HFF-Myc (cell line): Measurements from ENCODE around the gene SLC1A3.

Experiments
- DNase-seq: peaks from one replicate; pipeline ENCODE4 v3.0.0-alpha.2; 2011; ENCODE audit warnings: low read depth; ENCODE audit errors: extremely low read depth
- H3K4me3 ChIP-seq: replicated peaks from 2 replicates; pipeline ENCODE4 v1.5.1; 2011; ENCODE audit warnings: low read depth, mild to moderate bottlenecking, control low read depth, low read length
- CTCF ChIP-seq: IDR thresholded peaks from 2 replicates; pipeline ENCODE4 v1.5.1; 2012; ENCODE audit warnings: mild to moderate bottlenecking, low read depth, low read length, control low read depth; ENCODE audit errors: missing control alignments

Gene SLC1A3

GRCh38 chr5:36666986-36667385, 60.6 kb downstream of the SLC1A3 start:
- no peak for DNase-seq
- H3K4me3 ChIP-seq, result no peak overlapping the region
- TF ChIP-seq CTCF, result no peak

DNA sequence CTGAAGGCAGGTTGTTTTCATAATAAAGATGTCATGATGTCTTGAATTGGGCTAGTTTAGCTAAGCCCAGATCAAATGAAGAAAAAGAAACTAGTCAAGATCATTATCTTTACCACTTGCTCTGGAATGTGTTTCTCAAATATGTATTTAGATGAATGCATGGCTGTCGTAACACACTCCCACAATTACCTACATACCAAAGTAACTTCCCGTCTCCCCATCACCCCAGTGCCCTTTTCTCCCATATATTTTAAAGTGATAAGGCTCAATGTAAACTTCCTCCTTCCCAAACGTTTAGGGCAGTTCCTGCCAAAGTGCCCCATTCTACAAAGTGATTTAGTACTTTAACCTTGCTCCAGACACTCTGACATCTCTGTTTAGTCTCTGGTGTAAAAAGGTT, 61.4 kb downstream of the SLC1A3 start:
- no peak for TF ChIP-seq CTCF
- no peak for DNase-seq

GRCh38 chr5:36669015-36669651, 62.7 kb downstream of the SLC1A3 start:
- H3K4me3 ChIP-seq, result no peak overlapping the region
- no peak for TF ChIP-seq CTCF
- DNase-seq, result no peak

More for the DNA sequence above, 61.4 kb downstream of the SLC1A3 start:
- H3K4me3 ChIP-seq, result no peak overlapping the region

- no peak overlapping the region for H3K4me3 ChIP-seq
- no peak for TF ChIP-seq CTCF
- no peak for DNase-seq
These were observed 64.1 kb downstream of the SLC1A3 start for GRCh38 chr5:36670548-36670947.

GRCh38 chr5:36675282-36675681, 68.9 kb downstream of the SLC1A3 start:
- H3K4me3 ChIP-seq, result no peak overlapping the region
- TF ChIP-seq CTCF, result no peak
- no peak for DNase-seq

DNA sequence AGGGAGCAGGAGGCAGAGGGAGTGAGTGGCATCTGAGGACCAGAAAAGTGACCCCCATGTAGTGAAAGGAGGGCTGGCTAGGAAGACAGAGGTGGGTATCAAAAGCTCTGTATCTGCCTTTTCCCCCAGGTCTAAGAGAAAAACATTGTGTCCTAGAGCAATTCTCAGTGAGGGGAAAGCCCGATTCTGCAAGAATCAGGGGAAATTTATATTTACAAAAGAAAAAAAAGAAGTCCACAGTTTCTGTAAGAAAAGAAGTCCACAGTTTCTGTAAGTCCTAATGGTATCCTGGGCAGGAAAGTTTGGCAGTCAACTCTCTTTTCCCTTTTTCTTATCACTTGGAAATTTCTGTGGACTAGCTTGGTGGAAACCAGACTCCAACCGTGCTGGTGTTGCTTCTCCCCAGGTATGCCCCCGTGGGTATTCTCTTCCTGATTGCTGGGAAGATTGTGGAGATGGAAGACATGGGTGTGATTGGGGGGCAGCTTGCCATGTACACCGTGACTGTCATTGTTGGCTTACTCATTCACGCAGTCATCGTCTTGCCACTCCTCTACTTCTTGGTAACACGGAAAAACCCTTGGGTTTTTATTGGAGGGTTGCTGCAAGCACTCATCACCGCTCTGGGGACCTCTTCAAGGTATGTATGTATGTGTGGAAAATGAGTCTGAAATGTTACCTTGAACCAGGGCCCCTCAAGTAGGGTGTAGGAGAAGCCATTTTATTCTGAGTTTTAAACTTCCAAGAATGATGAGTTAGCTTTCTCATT, 73.0 kb downstream of the SLC1A3 start:
- H3K4me3 ChIP-seq, result no peak overlapping the region

More for the DNA sequence above, 73.0 kb downstream of the SLC1A3 start:
- DNase-seq, result no peak
- no peak for TF ChIP-seq CTCF
